Parathyroid adenoma (tissue), 2 donors: ENCODE data around the gene CARS1.

Experiments
- H2AFZ ChIP-seq: fragments of 300-600 bp; sonication (generic); one replicate; pipeline ENCODE4 v1.7.0; 2017; ENCODE audit warnings: antibody characterized with exemption, mild to moderate bottlenecking
- H3K27ac ChIP-seq: fragments of 300-600 bp; sonication (generic); one replicate; pipeline ENCODE4 v1.7.0; 2017
- H3K27me3 ChIP-seq: fragments of 300-600 bp; sonication (generic); one replicate; pipeline ENCODE4 v1.7.0; 2017; ENCODE audit warnings: low read length; ENCODE audit not compliant: control insufficient read depth, insufficient read depth
- H3K36me3 ChIP-seq: fragments of 300-600 bp; sonication (generic); one replicate; pipeline ENCODE4 v1.7.0; 2017; ENCODE audit warnings: low read length; ENCODE audit not compliant: control insufficient read depth, insufficient read depth
- H3K4me1 ChIP-seq: fragments of 300-600 bp; sonication (generic); one replicate; pipeline ENCODE4 v1.7.0; 2017; ENCODE audit warnings: control low read depth
- H3K4me2 ChIP-seq: fragments of 300-600 bp; sonication (generic); one replicate; pipeline ENCODE4 v1.7.0; 2017; ENCODE audit warnings: low read length
- H3K4me3 ChIP-seq: fragments of 300-600 bp; sonication (generic); one replicate; pipeline ENCODE4 v1.7.0; 2017; ENCODE audit warnings: low read depth, low read length
- H3K79me2 ChIP-seq: fragments of 300-600 bp; sonication (generic); one replicate; pipeline ENCODE4 v1.7.0; 2017; ENCODE audit warnings: control low read depth
- H3K9ac ChIP-seq: fragments of 300-600 bp; sonication (generic); one replicate; pipeline ENCODE4 v1.7.0; 2017; ENCODE audit warnings: mild to moderate bottlenecking
- H3K9me3 ChIP-seq: fragments of 300-600 bp; sonication (generic); one replicate; pipeline ENCODE4 v1.7.0; 2017; ENCODE audit warnings: low read length; ENCODE audit not compliant: control insufficient read depth
- TF ChIP-seq, protein P1 (sequence below): fragments of 300-600 bp; sonication (generic); IDR thresholded peaks from one replicate; pipeline ENCODE4 v1.7.0; 2017; ENCODE audit warnings: antibody characterized with exemption, mild to moderate bottlenecking
- donor health status: primary hyperparathyroidism.

CARS1 gene

DNA sequence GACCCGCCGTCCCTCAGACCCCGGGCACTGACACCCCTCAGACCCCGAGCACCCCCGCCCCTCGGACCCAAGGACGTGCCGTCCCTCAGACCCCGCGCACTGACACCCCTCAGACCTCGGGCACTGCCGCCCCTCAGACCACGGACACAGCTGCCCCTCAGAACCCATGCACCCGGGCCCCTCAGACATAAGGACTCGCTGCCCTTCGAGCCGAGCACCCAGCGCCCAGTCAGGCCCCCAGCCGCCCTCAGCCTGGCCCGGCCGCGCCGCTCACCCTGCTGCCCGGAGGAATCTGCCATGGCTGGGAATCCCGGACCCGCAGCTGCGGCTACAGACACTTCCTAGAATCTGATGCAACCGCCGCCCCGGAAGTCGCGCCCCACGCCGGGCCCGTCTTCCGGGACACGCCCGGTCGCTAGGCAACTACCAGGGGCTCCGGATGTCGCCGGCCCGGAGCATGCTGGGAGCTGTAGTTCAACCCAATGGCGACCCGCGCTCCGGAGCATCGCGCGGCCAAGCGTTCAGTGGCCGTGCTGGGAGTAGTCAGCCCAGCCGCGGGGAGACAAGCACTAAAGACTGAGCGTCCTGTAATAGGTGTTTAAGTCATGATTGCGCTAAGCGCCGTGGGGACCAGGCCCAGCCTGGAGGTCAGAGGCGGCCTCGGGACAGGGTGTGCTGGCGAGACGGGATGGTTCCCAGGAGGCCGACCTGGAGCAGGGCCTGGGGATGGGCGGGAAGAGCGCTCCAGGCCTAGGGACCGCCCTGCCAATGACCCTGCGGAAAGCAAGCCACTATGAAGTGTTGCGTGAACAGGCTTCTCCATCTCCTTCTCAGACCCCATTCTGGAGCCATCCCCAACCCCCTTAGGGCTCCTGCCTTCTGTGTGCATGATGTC, at the start of gene CARS1:
CARS1 (minus strand) TSS at position 355 of the 895 bp plus-strand sequence; CDS start at position 299, 56 bp downstream.
- no peaks in the 10 kb centered on the region for H3K36me3 ChIP-seq
- TF ChIP-seq, protein P1, sequence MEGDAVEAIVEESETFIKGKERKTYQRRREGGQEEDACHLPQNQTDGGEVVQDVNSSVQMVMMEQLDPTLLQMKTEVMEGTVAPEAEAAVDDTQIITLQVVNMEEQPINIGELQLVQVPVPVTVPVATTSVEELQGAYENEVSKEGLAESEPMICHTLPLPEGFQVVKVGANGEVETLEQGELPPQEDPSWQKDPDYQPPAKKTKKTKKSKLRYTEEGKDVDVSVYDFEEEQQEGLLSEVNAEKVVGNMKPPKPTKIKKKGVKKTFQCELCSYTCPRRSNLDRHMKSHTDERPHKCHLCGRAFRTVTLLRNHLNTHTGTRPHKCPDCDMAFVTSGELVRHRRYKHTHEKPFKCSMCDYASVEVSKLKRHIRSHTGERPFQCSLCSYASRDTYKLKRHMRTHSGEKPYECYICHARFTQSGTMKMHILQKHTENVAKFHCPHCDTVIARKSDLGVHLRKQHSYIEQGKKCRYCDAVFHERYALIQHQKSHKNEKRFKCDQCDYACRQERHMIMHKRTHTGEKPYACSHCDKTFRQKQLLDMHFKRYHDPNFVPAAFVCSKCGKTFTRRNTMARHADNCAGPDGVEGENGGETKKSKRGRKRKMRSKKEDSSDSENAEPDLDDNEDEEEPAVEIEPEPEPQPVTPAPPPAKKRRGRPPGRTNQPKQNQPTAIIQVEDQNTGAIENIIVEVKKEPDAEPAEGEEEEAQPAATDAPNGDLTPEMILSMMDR, result no peak
- no peaks in the 10 kb centered on the region for H3K9me3 ChIP-seq
- H3K4me3 ChIP-seq, result peak within 1 kb of the TSS; percentile 70
- peak within 1 kb of the TSS; percentile 90 for H2AFZ ChIP-seq
- peak within 1 kb of the TSS; percentile 73 for H3K27ac ChIP-seq
- peaks cover 5% of the 10 kb centered on the region for H3K79me2 ChIP-seq
- H3K4me2 ChIP-seq, result peak within 1 kb of the TSS; percentile 85
- H3K4me1 ChIP-seq, result no peaks in the 10 kb centered on the region
- H3K9ac ChIP-seq, result no peak within 1 kb of the TSS
- no peaks in the 10 kb centered on the region for H3K27me3 ChIP-seq

DNA sequence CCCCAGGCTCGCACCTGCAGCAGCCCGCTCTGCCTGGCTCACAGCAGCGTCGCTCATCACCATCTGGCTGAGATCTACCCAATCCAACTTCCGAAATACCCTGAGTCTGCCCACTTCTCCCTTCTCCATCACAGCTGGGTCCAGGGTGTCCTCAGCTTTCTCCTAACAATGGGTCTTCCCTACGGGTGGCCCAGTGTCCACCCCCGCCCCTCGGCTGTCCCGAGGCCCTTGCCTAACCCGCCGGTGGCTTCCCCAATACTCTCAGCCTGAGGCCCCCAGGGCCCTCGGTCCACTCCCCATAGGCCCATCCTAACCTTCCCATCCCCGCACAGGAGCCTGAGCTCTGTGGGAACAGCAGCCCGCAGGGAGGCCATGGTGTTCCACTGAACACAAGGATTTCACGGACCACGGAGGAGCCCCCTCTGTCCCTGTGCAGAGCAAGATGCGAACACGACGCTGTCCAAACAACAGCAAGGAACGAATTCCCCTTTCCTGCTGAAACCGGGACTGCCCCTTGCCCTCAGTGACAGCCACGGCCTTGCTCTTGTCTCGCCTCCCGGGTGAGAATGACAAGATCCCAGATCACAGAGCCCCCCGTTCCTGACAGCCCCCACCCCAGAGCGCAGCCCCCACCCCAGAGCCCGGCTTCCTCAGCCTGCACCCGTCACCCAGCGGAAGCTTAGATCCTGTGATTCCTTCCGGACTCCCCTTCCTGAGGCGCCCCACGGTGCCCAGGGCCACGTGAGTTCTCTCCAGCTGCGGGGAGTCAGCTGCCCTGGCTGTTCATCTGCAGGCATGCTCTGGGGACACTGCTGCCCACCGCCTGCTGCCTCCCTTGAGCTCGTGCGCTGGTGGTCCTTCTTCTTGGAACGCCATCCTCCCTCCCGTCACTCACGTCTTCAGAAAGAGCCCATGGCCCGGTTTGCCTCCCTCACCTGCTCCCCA, 48.8 kb upstream of the CARS1 start:
- TF ChIP-seq, protein P1, result no peak
- Histone ChIP-seq H3K4me1 (no peaks in the 10 kb centered on the region), H3K27ac (no peak overlapping the region), H3K9ac (no peak overlapping the region), H3K4me3 (no peak overlapping the region), H3K4me2 (no peak overlapping the region), H2AFZ (no peak overlapping the region), H3K9me3 (no peaks in the 10 kb centered on the region), H3K79me2 (no peaks in the 10 kb centered on the region), H3K36me3 (no peaks in the 10 kb centered on the region), H3K27me3 (no peaks in the 10 kb centered on the region)

DNA sequence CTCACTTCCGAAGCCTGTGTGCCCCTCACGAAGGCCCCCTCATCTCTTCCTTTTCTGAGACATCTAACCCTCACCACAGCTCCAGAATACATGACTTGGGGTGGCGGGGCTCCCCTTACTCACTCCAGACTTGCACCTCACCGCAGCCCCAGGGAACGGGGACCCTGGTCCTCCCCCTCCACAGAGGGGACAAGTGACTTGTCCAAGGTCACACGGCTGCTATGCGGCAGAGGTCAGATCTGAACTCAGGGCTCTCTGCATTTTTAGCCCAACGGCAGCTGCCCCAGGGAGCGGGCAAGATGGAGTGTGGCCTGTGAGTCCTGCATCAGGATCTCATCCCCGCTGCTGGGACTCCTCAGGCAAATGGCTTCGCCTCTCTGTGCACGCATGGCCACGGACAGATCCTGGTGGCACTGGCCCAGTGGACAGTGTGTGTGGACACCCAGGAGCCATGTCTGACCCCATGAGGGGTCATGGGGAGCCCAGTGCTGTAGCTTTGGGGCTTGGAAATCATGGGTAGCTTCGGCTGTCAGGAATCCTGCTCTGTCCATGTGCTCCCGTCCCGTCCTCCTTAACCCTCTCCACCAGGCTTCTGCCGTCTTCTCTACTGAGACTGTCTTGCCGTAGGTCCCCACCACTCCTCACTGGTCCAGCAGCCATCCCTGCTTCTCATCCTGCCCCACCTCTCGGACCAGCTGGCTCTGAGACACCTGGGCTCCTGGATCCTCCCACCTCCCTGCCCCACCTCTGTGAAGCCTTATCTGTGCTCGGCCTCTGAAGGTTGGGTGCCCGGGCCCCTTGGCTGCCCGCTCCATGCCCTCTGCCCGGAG, 48.0 kb upstream of the CARS1 start:
- H3K79me2 ChIP-seq, result no peaks in the 10 kb centered on the region
- H3K27me3 ChIP-seq, result no peaks in the 10 kb centered on the region
- H2AFZ ChIP-seq, result no peak overlapping the region
- no peak overlapping the region for H3K27ac ChIP-seq
- H3K36me3 ChIP-seq, result no peaks in the 10 kb centered on the region
- H3K9me3 ChIP-seq, result no peaks in the 10 kb centered on the region
- H3K4me2 ChIP-seq, result no peak overlapping the region
- H3K4me3 ChIP-seq, result no peak overlapping the region
- no peak overlapping the region for H3K9ac ChIP-seq
- TF ChIP-seq, protein P1, result no peak
- no peaks in the 10 kb centered on the region for H3K4me1 ChIP-seq

DNA sequence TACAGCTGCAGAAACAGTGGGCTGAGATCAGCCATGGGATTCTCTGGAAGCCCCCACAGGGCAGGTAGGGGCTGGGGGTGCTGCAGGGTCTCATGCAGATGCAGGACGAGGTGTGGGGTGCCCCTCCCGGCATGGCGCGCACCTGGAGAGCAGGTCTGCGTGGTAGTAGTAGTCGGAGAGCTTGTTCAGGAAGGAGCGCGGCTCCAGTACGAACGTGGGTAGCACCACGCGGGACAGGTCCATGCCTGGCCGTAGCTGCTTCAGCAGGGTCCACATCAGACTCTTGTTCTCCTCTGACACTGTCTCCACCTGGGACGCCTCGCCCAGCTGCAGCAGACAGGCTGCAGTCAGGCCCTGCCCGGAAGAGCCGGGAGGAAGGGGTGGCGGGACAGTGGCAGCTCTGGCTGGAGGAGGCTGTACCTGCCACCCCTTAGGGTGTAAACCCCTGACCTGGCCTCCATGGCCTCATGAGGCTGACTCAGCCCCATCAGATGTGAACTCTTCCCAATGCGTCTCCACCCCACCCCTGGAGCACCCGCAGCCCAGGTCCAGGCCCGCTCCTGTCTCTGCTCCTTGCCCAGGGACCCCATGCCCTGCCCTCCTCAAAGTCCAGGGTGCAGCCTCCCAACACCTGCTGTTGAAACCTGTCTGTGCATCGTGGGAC, 47.0 kb upstream of the CARS1 start:
- no peak overlapping the region for H3K4me2 ChIP-seq
- no peaks in the 10 kb centered on the region for H3K36me3 ChIP-seq
- TF ChIP-seq, protein P1, result no peak

More for the DNA sequence above, 47.0 kb upstream of the CARS1 start:
- no peaks in the 10 kb centered on the region for H3K9me3 ChIP-seq
- H3K4me3 ChIP-seq, result no peak overlapping the region
- H3K79me2 ChIP-seq, result no peaks in the 10 kb centered on the region
- no peaks in the 10 kb centered on the region for H3K4me1 ChIP-seq
- H3K27me3 ChIP-seq, result no peaks in the 10 kb centered on the region
- H3K27ac ChIP-seq, result no peak overlapping the region
- H2AFZ ChIP-seq, result no peak overlapping the region
- H3K9ac ChIP-seq, result no peak overlapping the region
